GM12878 (cell line): ENCODE measurements around the gene CCNB1IP1. TPM values are rescaled to one million over a fixed set of nuclear protein-coding genes. Genes with fewer than 3 reads are reported as not detected.

Experiments
- BACH1 ChIP-seq: fragments of 450-650 bp; IDR thresholded peaks from 2 replicates; pipeline ENCODE4 v1.6.1; 2017; ENCODE audit warnings: mild to moderate bottlenecking, borderline replicate concordance
- BHLHE40 ChIP-seq, 2 experiments: fragments of 450-650 bp in 1 of 2; IDR thresholded peaks; 2 replicates each; pipeline ENCODE4 v1.6.1; 2011 to 2017; ENCODE audit warnings: low read depth in 2 of 2, borderline replicate concordance in 1 of 2, improper control_type of control experiment in 1 of 2, low read length in 1 of 2, mild to moderate bottlenecking in 1 of 2
- CHD2 ChIP-seq: IDR thresholded peaks from 2 replicates; pipeline ENCODE4 v1.6.1; 2011; ENCODE audit warnings: low read depth, low read length, improper control_type of control experiment, borderline replicate concordance
- EP300 ChIP-seq, 2 experiments: fragments of 150-350 bp in 1 of 2; IDR thresholded peaks; 2 replicates each; pipeline ENCODE4 v1.6.1; 2011 to 2012; ENCODE audit warnings: low read depth in 2 of 2, low read length in 2 of 2, borderline replicate concordance in 1 of 2, improper control_type of control experiment in 1 of 2, inconsistent platforms in 1 of 2; ENCODE audit not compliant: control insufficient read depth in 1 of 2
- IKZF1 ChIP-seq: fragments of 450-650 bp; conservative IDR thresholded peaks from 2 replicates; pipeline ENCODE4 v1.6.1; 2017; ENCODE audit warnings: antibody characterized with exemption, mild to moderate bottlenecking
- MYB ChIP-seq: fragments of 150-350 bp; IDR thresholded peaks from 2 replicates; pipeline ENCODE4 v1.6.1; 2014; ENCODE audit warnings: mild to moderate bottlenecking, low read depth, low read length, borderline replicate concordance
- MYC ChIP-seq: IDR thresholded peaks from 2 replicates; pipeline ENCODE4 v1.6.1; 2011; ENCODE audit warnings: mild to moderate bottlenecking, low read length, moderate library complexity, inconsistent platforms; ENCODE audit not compliant: insufficient read depth, insufficient replicate concordance, insufficient read length, severe bottlenecking
- NRF1 ChIP-seq: conservative IDR thresholded peaks from 2 replicates; pipeline ENCODE4 v1.6.1; 2011; ENCODE audit warnings: mild to moderate bottlenecking, low read depth, low read length, improper control_type of control experiment
- RCOR1 ChIP-seq: conservative IDR thresholded peaks from 2 replicates; pipeline ENCODE4 v1.6.1; 2012; ENCODE audit warnings: low read depth, low read length, improper control_type of control experiment
- TARDBP ChIP-seq: IDR thresholded peaks from 2 replicates; pipeline ENCODE4 v1.6.1; 2016; ENCODE audit warnings: borderline replicate concordance
- ZNF207 ChIP-seq: fragments of 450-650 bp; IDR thresholded peaks from 2 replicates; pipeline ENCODE4 v1.6.1; 2014; ENCODE audit warnings: antibody characterized with exemption, mild to moderate bottlenecking, borderline replicate concordance
- polyA plus RNA-seq, 11 experiments: library from polyadenylated mRNA; depleted of rRNA in 4 of 11; unstranded in 6 of 11; stranded (reverse) in 5 of 11; fragments of >200 nt; fragmentation: Nextera tagmentation in 4 of 11; fragmentation: Illumina TruSeq in 1 of 11; extraction: Ambion mirVana in 4 of 11; extraction: Trizol in 1 of 11; gene quantifications; 1 replicate in 1 of 11; 2 replicates in 10 of 11; pipeline versions ENCODE4 v1.2.1 to v1.2.3, GENCODE V29; 2011 to 2016; ENCODE audit warnings: inconsistent platforms in 2 of 11, missing spikeins in 2 of 11, low read depth in 1 of 11
- total RNA-seq, 4 experiments: library from RNA; depleted of rRNA in 3 of 4; stranded (reverse); fragments of >200 nt in 3 of 4; fragmentation: Illumina TruSeq in 1 of 4; extraction: Trizol in 1 of 4; gene quantifications; 2 replicates each; pipeline versions ENCODE4 v1.2.1 to v1.2.3, GENCODE V29; 2013 to 2021
- TF ChIP-seq, protein P1 (sequence below): fragments of 450-650 bp; IDR thresholded peaks from 2 replicates; pipeline ENCODE4 v1.6.1; 2014; ENCODE audit warnings: mild to moderate bottlenecking
- TF ChIP-seq, protein P2 (sequence below): IDR thresholded peaks from 2 replicates; pipeline ENCODE4 v1.6.1; 2011; ENCODE audit warnings: low read depth, mild to moderate bottlenecking, low read length, moderate library complexity, borderline replicate concordance; ENCODE audit errors: extremely low read depth
- TF ChIP-seq, protein P3 (sequence below): fragments of 450-650 bp; formaldehyde crosslinking; IDR thresholded peaks from 2 replicates; pipeline ENCODE4 v1.4.0; 2020; ENCODE audit warnings: mild to moderate bottlenecking, moderate library complexity
- TF ChIP-seq, protein P4 (sequence below): fragments of 450-650 bp; IDR thresholded peaks from 2 replicates; pipeline ENCODE4 v1.6.1; 2018; ENCODE audit warnings: borderline replicate concordance, mild to moderate bottlenecking; ENCODE audit not compliant: partially characterized antibody
- TF ChIP-seq, protein P5 (sequence below): fragments of 450-650 bp; formaldehyde crosslinking; IDR thresholded peaks from 2 replicates; pipeline ENCODE4 v1.5.0; 2022; ENCODE audit warnings: mild to moderate bottlenecking, missing genetic modification characterization

CCNB1IP1 gene
- total and polyA plus RNA-seq, 10 of the 15 experiments (the other 5 are each of a cell fraction or from before 2014, with no cell fraction given), result 20.4 to 165 (median 86.5) TPM

DNA sequence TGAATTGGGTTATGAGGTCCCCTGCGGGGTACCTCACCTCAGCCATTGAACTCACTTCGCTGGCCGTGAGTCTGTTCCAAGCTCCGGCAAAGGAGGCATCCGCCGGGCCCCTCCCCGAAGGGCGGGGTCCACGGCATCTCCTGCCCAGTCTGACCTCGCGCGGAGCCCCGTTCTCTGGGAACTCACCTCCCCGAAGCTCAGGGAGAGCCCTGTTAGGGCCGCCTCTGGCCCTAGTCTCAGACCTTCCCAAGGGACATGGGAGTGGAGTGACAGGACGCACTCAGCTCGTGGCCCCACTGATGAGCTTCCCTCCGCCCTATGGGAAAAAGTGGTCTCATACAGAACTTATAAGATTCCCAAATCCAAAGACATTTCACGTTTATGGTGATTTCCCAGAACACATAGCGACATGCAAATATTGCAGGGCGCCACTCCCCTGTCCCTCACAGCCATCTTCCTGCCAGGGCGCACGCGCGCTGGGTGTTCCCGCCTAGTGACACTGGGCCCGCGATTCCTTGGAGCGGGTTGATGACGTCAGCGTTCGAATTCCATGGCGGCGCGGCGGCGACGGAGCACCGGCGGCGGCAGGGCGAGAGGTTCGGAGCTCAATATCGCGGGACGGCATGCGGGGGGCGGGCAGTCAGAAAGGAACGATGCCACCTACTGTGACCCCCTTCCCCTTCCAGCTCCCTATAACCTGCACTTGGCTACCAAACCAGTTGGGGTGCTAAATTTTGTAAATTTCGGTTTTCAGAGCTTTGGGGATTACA, 10.2 kb upstream of the CCNB1IP1 start, which contains the start of gene PARP2 (continued):
- peak; percentile 65 for TF ChIP-seq NRF1
- peak; percentile 98 for TF ChIP-seq ZNF207
- peak; percentile 98 for TF ChIP-seq BACH1
- TF ChIP-seq, protein P1, sequence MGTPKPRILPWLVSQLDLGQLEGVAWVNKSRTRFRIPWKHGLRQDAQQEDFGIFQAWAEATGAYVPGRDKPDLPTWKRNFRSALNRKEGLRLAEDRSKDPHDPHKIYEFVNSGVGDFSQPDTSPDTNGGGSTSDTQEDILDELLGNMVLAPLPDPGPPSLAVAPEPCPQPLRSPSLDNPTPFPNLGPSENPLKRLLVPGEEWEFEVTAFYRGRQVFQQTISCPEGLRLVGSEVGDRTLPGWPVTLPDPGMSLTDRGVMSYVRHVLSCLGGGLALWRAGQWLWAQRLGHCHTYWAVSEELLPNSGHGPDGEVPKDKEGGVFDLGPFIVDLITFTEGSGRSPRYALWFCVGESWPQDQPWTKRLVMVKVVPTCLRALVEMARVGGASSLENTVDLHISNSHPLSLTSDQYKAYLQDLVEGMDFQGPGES, result no peak
- TF ChIP-seq CHD2, result peak; percentile 73; the same call in 1 of the 2 replicates
- TF ChIP-seq, protein P2, sequence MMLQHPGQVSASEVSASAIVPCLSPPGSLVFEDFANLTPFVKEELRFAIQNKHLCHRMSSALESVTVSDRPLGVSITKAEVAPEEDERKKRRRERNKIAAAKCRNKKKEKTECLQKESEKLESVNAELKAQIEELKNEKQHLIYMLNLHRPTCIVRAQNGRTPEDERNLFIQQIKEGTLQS, result peak; percentile 30; the same call in 1 of the 2 replicates
- TF ChIP-seq, protein P3, sequence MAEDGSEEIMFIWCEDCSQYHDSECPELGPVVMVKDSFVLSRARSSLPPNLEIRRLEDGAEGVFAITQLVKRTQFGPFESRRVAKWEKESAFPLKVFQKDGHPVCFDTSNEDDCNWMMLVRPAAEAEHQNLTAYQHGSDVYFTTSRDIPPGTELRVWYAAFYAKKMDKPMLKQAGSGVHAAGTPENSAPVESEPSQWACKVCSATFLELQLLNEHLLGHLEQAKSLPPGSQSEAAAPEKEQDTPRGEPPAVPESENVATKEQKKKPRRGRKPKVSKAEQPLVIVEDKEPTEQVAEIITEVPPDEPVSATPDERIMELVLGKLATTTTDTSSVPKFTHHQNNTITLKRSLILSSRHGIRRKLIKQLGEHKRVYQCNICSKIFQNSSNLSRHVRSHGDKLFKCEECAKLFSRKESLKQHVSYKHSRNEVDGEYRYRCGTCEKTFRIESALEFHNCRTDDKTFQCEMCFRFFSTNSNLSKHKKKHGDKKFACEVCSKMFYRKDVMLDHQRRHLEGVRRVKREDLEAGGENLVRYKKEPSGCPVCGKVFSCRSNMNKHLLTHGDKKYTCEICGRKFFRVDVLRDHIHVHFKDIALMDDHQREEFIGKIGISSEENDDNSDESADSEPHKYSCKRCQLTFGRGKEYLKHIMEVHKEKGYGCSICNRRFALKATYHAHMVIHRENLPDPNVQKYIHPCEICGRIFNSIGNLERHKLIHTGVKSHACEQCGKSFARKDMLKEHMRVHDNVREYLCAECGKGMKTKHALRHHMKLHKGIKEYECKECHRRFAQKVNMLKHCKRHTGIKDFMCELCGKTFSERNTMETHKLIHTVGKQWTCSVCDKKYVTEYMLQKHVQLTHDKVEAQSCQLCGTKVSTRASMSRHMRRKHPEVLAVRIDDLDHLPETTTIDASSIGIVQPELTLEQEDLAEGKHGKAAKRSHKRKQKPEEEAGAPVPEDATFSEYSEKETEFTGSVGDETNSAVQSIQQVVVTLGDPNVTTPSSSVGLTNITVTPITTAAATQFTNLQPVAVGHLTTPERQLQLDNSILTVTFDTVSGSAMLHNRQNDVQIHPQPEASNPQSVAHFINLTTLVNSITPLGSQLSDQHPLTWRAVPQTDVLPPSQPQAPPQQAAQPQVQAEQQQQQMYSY, result peak; percentile 78; the same call in 1 of the 2 replicates
- no peak for TF ChIP-seq RCOR1
- TF ChIP-seq, protein P4, sequence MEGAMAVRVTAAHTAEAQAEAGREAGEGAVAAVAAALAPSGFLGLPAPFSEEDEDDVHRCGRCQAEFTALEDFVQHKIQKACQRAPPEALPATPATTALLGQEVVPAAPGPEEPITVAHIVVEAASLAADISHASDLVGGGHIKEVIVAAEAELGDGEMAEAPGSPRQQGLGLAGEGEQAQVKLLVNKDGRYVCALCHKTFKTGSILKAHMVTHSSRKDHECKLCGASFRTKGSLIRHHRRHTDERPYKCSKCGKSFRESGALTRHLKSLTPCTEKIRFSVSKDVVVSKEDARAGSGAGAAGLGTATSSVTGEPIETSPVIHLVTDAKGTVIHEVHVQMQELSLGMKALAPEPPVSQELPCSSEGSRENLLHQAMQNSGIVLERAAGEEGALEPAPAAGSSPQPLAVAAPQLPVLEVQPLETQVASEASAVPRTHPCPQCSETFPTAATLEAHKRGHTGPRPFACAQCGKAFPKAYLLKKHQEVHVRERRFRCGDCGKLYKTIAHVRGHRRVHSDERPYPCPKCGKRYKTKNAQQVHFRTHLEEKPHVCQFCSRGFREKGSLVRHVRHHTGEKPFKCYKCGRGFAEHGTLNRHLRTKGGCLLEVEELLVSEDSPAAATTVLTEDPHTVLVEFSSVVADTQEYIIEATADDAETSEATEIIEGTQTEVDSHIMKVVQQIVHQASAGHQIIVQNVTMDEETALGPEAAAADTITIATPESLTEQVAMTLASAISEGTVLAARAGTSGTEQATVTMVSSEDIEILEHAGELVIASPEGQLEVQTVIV, result no peak
- TF ChIP-seq TARDBP, result peak; percentile 91
- TF ChIP-seq IKZF1, result peak; percentile 99
- TF ChIP-seq MYC, result no peak
- peak in 1 of 2 experiments; percentile 43; a peak in 2 of 4 replicates for TF ChIP-seq BHLHE40 (IDR thresholded peaks at IDR 0.05; ENCODE audit: borderline replicate concordance in 1 of 2, low read depth in 2 of 2, low read length in 1 of 2)
- TF ChIP-seq, protein P5, sequence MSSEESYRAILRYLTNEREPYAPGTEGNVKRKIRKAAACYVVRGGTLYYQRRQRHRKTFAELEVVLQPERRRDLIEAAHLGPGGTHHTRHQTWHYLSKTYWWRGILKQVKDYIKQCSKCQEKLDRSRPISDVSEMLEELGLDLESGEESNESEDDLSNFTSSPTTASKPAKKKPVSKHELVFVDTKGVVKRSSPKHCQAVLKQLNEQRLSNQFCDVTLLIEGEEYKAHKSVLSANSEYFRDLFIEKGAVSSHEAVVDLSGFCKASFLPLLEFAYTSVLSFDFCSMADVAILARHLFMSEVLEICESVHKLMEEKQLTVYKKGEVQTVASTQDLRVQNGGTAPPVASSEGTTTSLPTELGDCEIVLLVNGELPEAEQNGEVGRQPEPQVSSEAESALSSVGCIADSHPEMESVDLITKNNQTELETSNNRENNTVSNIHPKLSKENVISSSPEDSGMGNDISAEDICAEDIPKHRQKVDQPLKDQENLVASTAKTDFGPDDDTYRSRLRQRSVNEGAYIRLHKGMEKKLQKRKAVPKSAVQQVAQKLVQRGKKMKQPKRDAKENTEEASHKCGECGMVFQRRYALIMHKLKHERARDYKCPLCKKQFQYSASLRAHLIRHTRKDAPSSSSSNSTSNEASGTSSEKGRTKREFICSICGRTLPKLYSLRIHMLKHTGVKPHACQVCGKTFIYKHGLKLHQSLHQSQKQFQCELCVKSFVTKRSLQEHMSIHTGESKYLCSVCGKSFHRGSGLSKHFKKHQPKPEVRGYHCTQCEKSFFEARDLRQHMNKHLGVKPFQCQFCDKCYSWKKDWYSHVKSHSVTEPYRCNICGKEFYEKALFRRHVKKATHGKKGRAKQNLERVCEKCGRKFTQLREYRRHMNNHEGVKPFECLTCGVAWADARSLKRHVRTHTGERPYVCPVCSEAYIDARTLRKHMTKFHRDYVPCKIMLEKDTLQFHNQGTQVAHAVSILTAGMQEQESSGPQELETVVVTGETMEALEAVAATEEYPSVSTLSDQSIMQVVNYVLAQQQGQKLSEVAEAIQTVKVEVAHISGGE (CRISPR knock-in tag), result peak; percentile 19; the same call in 1 of the 2 replicates
- TF ChIP-seq MYB, result no peak
- no peak for TF ChIP-seq EP300 (IDR thresholded peaks at IDR 0.05; ENCODE audit: borderline replicate concordance in 1 of 2, control insufficient read depth in 1 of 2, low read depth in 2 of 2, low read length in 2 of 2)
